Thyroid gland (tissue), 4 donors: ENCODE measurements around the gene AKR1C2.

ENCODE experiments used
- POLR2A ChIP-seq, 2 donors: fragments of 450-650 bp; IDR thresholded peaks; one replicate each; pipeline ENCODE4 v1.6.1; 2017; ENCODE audit warnings: antibody characterized with exemption in 2 of 2, mild to moderate bottlenecking in 2 of 2, moderate library complexity in 1 of 2
- TF ChIP-seq, protein P1 (sequence below), 6 experiments: fragments of 200-600 bp in 3 of 6; fragments of 450-650 bp in 3 of 6; sonication (generic) in 3 of 6; IDR thresholded peaks; one replicate each; pipeline ENCODE4 v1.5.1; 2016 to 2019; ENCODE audit warnings: antibody characterized with exemption in 6 of 6, mild to moderate bottlenecking in 2 of 6, inconsistent platforms in 1 of 6, moderate library complexity in 1 of 6

GRCh38 chr10:5041471-5042023 lies 37.9 kb upstream of the AKR1C2 start:
- TF ChIP-seq, protein P1, sequence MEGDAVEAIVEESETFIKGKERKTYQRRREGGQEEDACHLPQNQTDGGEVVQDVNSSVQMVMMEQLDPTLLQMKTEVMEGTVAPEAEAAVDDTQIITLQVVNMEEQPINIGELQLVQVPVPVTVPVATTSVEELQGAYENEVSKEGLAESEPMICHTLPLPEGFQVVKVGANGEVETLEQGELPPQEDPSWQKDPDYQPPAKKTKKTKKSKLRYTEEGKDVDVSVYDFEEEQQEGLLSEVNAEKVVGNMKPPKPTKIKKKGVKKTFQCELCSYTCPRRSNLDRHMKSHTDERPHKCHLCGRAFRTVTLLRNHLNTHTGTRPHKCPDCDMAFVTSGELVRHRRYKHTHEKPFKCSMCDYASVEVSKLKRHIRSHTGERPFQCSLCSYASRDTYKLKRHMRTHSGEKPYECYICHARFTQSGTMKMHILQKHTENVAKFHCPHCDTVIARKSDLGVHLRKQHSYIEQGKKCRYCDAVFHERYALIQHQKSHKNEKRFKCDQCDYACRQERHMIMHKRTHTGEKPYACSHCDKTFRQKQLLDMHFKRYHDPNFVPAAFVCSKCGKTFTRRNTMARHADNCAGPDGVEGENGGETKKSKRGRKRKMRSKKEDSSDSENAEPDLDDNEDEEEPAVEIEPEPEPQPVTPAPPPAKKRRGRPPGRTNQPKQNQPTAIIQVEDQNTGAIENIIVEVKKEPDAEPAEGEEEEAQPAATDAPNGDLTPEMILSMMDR (IDR thresholded peaks at IDR 0.05) = no peak
- TF ChIP-seq POLR2A (IDR thresholded peaks at IDR 0.05) = no peak
